ENCODE results near the gene HAUS1. TPM values are rescaled to one million over a fixed set of nuclear protein-coding genes. Genes with fewer than 3 reads are reported as not detected.

HAUS1 gene
- total RNA-seq, 1 donor from 2014 or later = 141 TPM

GRCh38 chr18:46073474-46074331 is 30.5 kb upstream of the HAUS1 start:
- Mint-ChIP-seq H3K36me3 (no peaks in the 10 kb centered on the region), H3K4me3 (peak overlapping the region; percentile 68), H3K27me3 (ENCODE audit: insufficient read depth, low read depth) (peaks cover 2% of the 10 kb centered on the region), H3K4me1 (no peaks in the 10 kb centered on the region), H3K9me3 (no peaks in the 10 kb centered on the region), H3K27ac (no peak overlapping the region)
- Histone ChIP-seq H3K9ac (no peak overlapping the region), H3K27ac (no peak overlapping the region), H3K4me2 (no peak overlapping the region), H3F3A (ENCODE audit: low read depth) (peaks cover 16% of the 10 kb centered on the region), H3K4me3 (no peak overlapping the region), H3K79me2 (ENCODE audit: low read depth) (no peaks in the 10 kb centered on the region), H2AFZ (replicated peaks) (no peak overlapping the region), H4K20me1 (ENCODE audit: low read depth) (peaks cover 14% of the 10 kb centered on the region), H3K4me1 (no peaks in the 10 kb centered on the region), H3K27me3 (peaks cover 36% of the 10 kb centered on the region), H3K36me3 (no peaks in the 10 kb centered on the region), H3K9me3 (ENCODE audit: low read depth) (no peaks in the 10 kb centered on the region)
- DNase-seq (ENCODE audit: low spot score) = peak; percentile 67
- TF ChIP-seq EZH2phosphoT487 (IDR thresholded peaks at IDR 0.05) = no peak
- peak; percentile 71 for TF ChIP-seq CTCF (IDR thresholded peaks at IDR 0.05)

DNA sequence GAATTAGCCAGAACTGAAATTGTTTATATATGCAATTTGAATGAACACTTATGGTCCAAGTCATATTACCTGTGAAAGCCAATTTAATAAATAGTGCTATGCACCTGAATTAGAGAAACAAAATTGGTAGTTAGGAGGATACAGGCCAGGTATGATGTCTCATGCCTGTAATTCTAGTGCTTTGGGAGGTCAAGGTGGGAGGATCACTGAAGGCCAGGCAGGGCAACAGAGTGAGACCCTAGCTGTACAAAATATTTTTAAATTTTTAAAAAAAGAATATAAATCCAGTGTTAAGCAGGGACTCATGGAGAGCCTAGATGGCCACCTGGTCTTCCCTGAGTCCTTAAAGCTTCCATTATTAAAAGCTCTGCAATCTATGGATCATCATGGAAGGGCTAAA is 24.8 kb upstream of the HAUS1 start:
- H3K27me3 Mint-ChIP-seq (ENCODE audit: insufficient read depth, low read depth) = no peaks in the 10 kb centered on the region
- peaks cover 20% of the 10 kb centered on the region for H3K36me3 Mint-ChIP-seq
- TF ChIP-seq CTCF (IDR thresholded peaks at IDR 0.05) = no peak
- no peak for TF ChIP-seq EZH2phosphoT487 (IDR thresholded peaks at IDR 0.05)
- no peak for TF ChIP-seq EZH2 (IDR thresholded peaks at IDR 0.05)

GRCh38 chr18:46080156-46080555 is 24.0 kb upstream of the HAUS1 start:
- peaks cover 25% of the 10 kb centered on the region for H3K36me3 ChIP-seq
- H3K4me1 ChIP-seq = no peaks in the 10 kb centered on the region
- H3K27ac Mint-ChIP-seq = no peak overlapping the region
- no peak overlapping the region for H3K4me3 ChIP-seq
- H3K9me3 Mint-ChIP-seq = no peaks in the 10 kb centered on the region
- no peaks in the 10 kb centered on the region for H3K27me3 ChIP-seq
- no peaks in the 10 kb centered on the region for H3K4me1 Mint-ChIP-seq
- H3K79me2 ChIP-seq (ENCODE audit: low read depth) = no peaks in the 10 kb centered on the region
- no peaks in the 10 kb centered on the region for H3F3A ChIP-seq (ENCODE audit: low read depth)
- no peak overlapping the region for H3K27ac ChIP-seq
- H4K20me1 ChIP-seq (ENCODE audit: low read depth) = no peaks in the 10 kb centered on the region
- no peak overlapping the region for H3K9ac ChIP-seq
- no peak overlapping the region for H3K4me3 Mint-ChIP-seq
- no peak overlapping the region for H2AFZ ChIP-seq (replicated peaks)
- no peak overlapping the region for H3K4me2 ChIP-seq
- no peak for DNase-seq (ENCODE audit: low spot score)
- peaks cover 24% of the 10 kb centered on the region for H3K36me3 Mint-ChIP-seq
- TF ChIP-seq CTCF (IDR thresholded peaks at IDR 0.05) (no peak), EZH2 (IDR thresholded peaks at IDR 0.05) (no peak), EZH2phosphoT487 (IDR thresholded peaks at IDR 0.05) (no peak)
- no peaks in the 10 kb centered on the region for H3K9me3 ChIP-seq (ENCODE audit: low read depth)
- no peaks in the 10 kb centered on the region for H3K27me3 Mint-ChIP-seq (ENCODE audit: insufficient read depth, low read depth)

More for the DNA sequence above, 24.8 kb upstream of the HAUS1 start:
- Mint-ChIP-seq H3K4me1 (no peaks in the 10 kb centered on the region), H3K4me3 (no peak overlapping the region), H3K9me3 (no peaks in the 10 kb centered on the region), H3K27ac (no peak overlapping the region)
- H3K9ac ChIP-seq = no peak overlapping the region
- no peaks in the 10 kb centered on the region for H3K79me2 ChIP-seq (ENCODE audit: low read depth)
- no peak overlapping the region for H3K27ac ChIP-seq
- H3K4me3 ChIP-seq = no peak overlapping the region
- DNase-seq (ENCODE audit: low spot score) = no peak
- H3K9me3 ChIP-seq (ENCODE audit: low read depth) = no peaks in the 10 kb centered on the region
- no peak overlapping the region for H3K4me2 ChIP-seq
- H3F3A ChIP-seq (ENCODE audit: low read depth) = peaks cover 4% of the 10 kb centered on the region
- H3K4me1 ChIP-seq = no peaks in the 10 kb centered on the region
- peaks cover 18% of the 10 kb centered on the region for H3K36me3 ChIP-seq
- no peaks in the 10 kb centered on the region for H3K27me3 ChIP-seq
- no peaks in the 10 kb centered on the region for H4K20me1 ChIP-seq (ENCODE audit: low read depth)
- H2AFZ ChIP-seq (replicated peaks) = no peak overlapping the region
